Right cardiac atrium (tissue), 5 donors: ENCODE results near the gene ZSWIM4. TPM values are rescaled to one million over a fixed set of nuclear protein-coding genes. Genes with fewer than 3 reads are reported as not detected.

Experiments used
- microRNA-seq, 2 donors: library from miRNA; unstranded; fragments of <30 nt; microRNA quantifications; one replicate each; pipeline ENCODE4 v1.2.0, GENCODE V29; 2020 to 2021
- polyA plus RNA-seq: library from polyadenylated mRNA; stranded (reverse); fragments of 200-250 nt; gene quantifications from one replicate; pipeline ENCODE4 v1.2.3, GENCODE V29; 2013
- total RNA-seq, 4 donors: library from RNA; stranded (reverse); fragmentation: NEBNext Ultra II Directional; extraction: Animal tissue kit (Norgen Biotek cat#: 25700); gene quantifications; one replicate each; pipeline ENCODE4 v1.2.1, GENCODE V29; 2021
- donor health status: healthy with polysubstance abuse.
- donor health status: DM: no; HTN: yes; CAD: no.
- donor health status: DM: no; HTN: no; CAD: no.
- donor health status: DM: no; HTN: yes; CAD: no; lungs with severe emphysema.
- donor health status: DM: yes; HTN: yes; CAD: no.

ZSWIM4 gene
- total and polyA plus RNA-seq, 5 donors: 2.3 to 6.4 (median 3.5) TPM

Small RNA genes lying within 50 kb of the gene (microRNA-seq; reads per million reads assigned to microRNA genes)
- gene MIR181C: 552 to 1,132 reads per million in 2 donors
- 518 to 1,007 reads per million in 2 donors for gene MIR181D

Other genes with a start within 250 kb of the ZSWIM4 start
- gene MRI1, start 30.9 kb upstream of the ZSWIM4 start, total RNA-seq: 10 to 100 TPM; 14.9 to 21.2 (median 16.8) TPM
- 11.2 TPM for gene MRI1, start 30.9 kb upstream of the ZSWIM4 start, polyA plus RNA-seq
- 100 to 1,000 TPM in 3 of 4 donors, 10 to 100 TPM in 1; 91.3 to 121 (median 104) TPM for gene C19orf53, start 21.0 kb upstream of the ZSWIM4 start, total RNA-seq
- 233 TPM for gene C19orf53, start 21.0 kb upstream of the ZSWIM4 start, polyA plus RNA-seq
- 1 to 10 TPM in 2 of 4 donors, under 1 TPM in 1, not detected in 1; 0.86 to 2.1 (median 1.4) TPM for gene NANOS3, start 81.7 kb downstream of the ZSWIM4 start, total RNA-seq
- gene NANOS3, start 81.7 kb downstream of the ZSWIM4 start, polyA plus RNA-seq: 1.7 TPM
- gene BRME1, start 110.7 kb downstream of the ZSWIM4 start, total RNA-seq: 1 to 10 TPM in 1 of 4 donors, under 1 TPM in 3; 0.40 to 1.2 (median 0.80) TPM
- 0.48 TPM for gene BRME1, start 110.7 kb downstream of the ZSWIM4 start, polyA plus RNA-seq
- gene CC2D1A, start 110.8 kb downstream of the ZSWIM4 start, total RNA-seq: 10 to 100 TPM; 21.6 to 26.2 (median 22.3) TPM
- 22.9 TPM for gene CC2D1A, start 110.8 kb downstream of the ZSWIM4 start, polyA plus RNA-seq
- gene PODNL1, start 143.0 kb downstream of the ZSWIM4 start, total RNA-seq: 1 to 10 TPM; 1.4 to 3.2 (median 2.2) TPM
- 1.9 TPM for gene PODNL1, start 143.0 kb downstream of the ZSWIM4 start, polyA plus RNA-seq
- gene DCAF15, start 157.1 kb downstream of the ZSWIM4 start, total RNA-seq: 10 to 100 TPM; 20.3 to 24.1 (median 21.1) TPM
- 21.5 TPM for gene DCAF15, start 157.1 kb downstream of the ZSWIM4 start, polyA plus RNA-seq
- gene RFX1, start 210.9 kb downstream of the ZSWIM4 start, total RNA-seq: 10 to 100 TPM; 10.9 to 15.6 (median 13.5) TPM
- gene RFX1, start 210.9 kb downstream of the ZSWIM4 start, polyA plus RNA-seq: 7.0 TPM
- gene RLN3, start 232.7 kb downstream of the ZSWIM4 start, total RNA-seq: not detected
- not detected for gene RLN3, start 232.7 kb downstream of the ZSWIM4 start, polyA plus RNA-seq
- gene IL27RA, start 236.3 kb downstream of the ZSWIM4 start, total RNA-seq: 1 to 10 TPM; 3.3 to 4.7 (median 3.7) TPM
- 3.4 TPM for gene IL27RA, start 236.3 kb downstream of the ZSWIM4 start, polyA plus RNA-seq